HEK293T (cell line): Measurements from ENCODE around the gene CACNB3.

Experiments
- CTCF ChIA-PET: fragments of 350-600 bp; formaldehyde crosslinking; extraction: SDS; loops from one replicate; lab custom pipeline; 2021; ENCODE audit warnings: antibody characterized with exemption, inconsistent platforms; lab: Yijun Ruan, JAX
- POLR2A ChIA-PET: fragments of 350-600 bp; formaldehyde crosslinking; extraction: SDS; loops from one replicate; lab custom pipeline; 2020; ENCODE audit warnings: antibody characterized with exemption, inconsistent platforms; lab: Yijun Ruan, JAX
- DNase-seq: peaks from one replicate; pipeline ENCODE4 v3.0.0; 2012; ENCODE audit warnings: mixed read lengths; ENCODE audit errors: extremely low spot score
- ARNT ChIP-seq: fragments of 450-650 bp; IDR thresholded peaks from 2 replicates; pipeline ENCODE4 v1.6.1; 2017; ENCODE audit warnings: mild to moderate bottlenecking
- CTBP1 ChIP-seq: fragments of 450-650 bp; IDR thresholded peaks from 2 replicates; pipeline ENCODE4 v1.6.1; 2016; ENCODE audit warnings: borderline replicate concordance
- ELF4 ChIP-seq: fragments of 450-650 bp; IDR thresholded peaks from 2 replicates; pipeline ENCODE4 v1.6.1; 2017; ENCODE audit warnings: antibody characterized with exemption
- FOXA1 ChIP-seq: fragments of 450-650 bp; IDR thresholded peaks from 2 replicates; pipeline ENCODE4 v1.6.1; 2016; ENCODE audit warnings: mild to moderate bottlenecking
- FOXK2 ChIP-seq: fragments of 450-650 bp; IDR thresholded peaks from 2 replicates; pipeline ENCODE4 v1.6.1; 2016; ENCODE audit warnings: mild to moderate bottlenecking
- FOXM1 ChIP-seq: fragments of 450-650 bp; IDR thresholded peaks from 2 replicates; pipeline ENCODE4 v1.6.1; 2017; ENCODE audit warnings: mild to moderate bottlenecking, borderline replicate concordance
- HDGF ChIP-seq: fragments of 450-650 bp; IDR thresholded peaks from 2 replicates; pipeline ENCODE4 v1.6.1; 2017; ENCODE audit warnings: antibody characterized with exemption, borderline replicate concordance
- L3MBTL2 ChIP-seq: fragments of 450-650 bp; conservative IDR thresholded peaks from 2 replicates; pipeline ENCODE4 v1.6.1; 2016; ENCODE audit warnings: mild to moderate bottlenecking
- LEF1 ChIP-seq: fragments of 450-650 bp; IDR thresholded peaks from 2 replicates; pipeline ENCODE4 v1.6.1; 2017; ENCODE audit warnings: mild to moderate bottlenecking, borderline replicate concordance
- NFRKB ChIP-seq: fragments of 450-650 bp; IDR thresholded peaks from 2 replicates; pipeline ENCODE4 v1.6.1; 2016; ENCODE audit warnings: mild to moderate bottlenecking, moderate library complexity
- PKNOX1 ChIP-seq: fragments of 450-650 bp; IDR thresholded peaks from 2 replicates; pipeline ENCODE4 v1.6.1; 2016
- SP1 ChIP-seq: fragments of 450-650 bp; IDR thresholded peaks from 2 replicates; pipeline ENCODE4 v1.6.1; 2017
- SUZ12 ChIP-seq: fragments of 450-650 bp; IDR thresholded peaks from 2 replicates; pipeline ENCODE4 v1.6.1; 2016; ENCODE audit warnings: mild to moderate bottlenecking
- TARDBP ChIP-seq: fragments of 450-650 bp; IDR thresholded peaks from 2 replicates; pipeline ENCODE4 v1.6.1; 2016
- ZNF384 ChIP-seq: fragments of 450-650 bp; IDR thresholded peaks from 2 replicates; pipeline ENCODE4 v1.6.1; 2016

Gene CACNB3

GRCh38 chr12:48787791-48788523, 30.3 kb upstream of the CACNB3 start:
- CTCF ChIA-PET, result no interaction called here
- no peak for DNase-seq
- POLR2A ChIA-PET, result interaction anchor here (1.4 kb wide), 1 partner anchor 106 kb away, joined by 4 read pairs; the partner anchor contains the start of gene KANSL2
- TF ChIP-seq LEF1 (no peak), ELF4 (no peak), L3MBTL2 (no peak)

- no peak for DNase-seq
- ChIA-PET CTCF (interaction anchor here (0.6 to 1.6 kb wide), 3 partner anchors 26 to 92 kb away, joined by 3 to 7 read pairs (median 5); no protein-coding TSS in a partner anchor), POLR2A (interaction anchor here (0.6 to 2.0 kb wide), 12 partner anchors 9 to 106 kb away, joined by 3 to 6 read pairs (median 4); partner anchors contain the start of gene KANSL2)
- TF ChIP-seq FOXM1 (no peak), LEF1 (no peak), SUZ12 (no peak), ZNF384 (no peak), ARNT (no peak), CTBP1 (no peak)
Observed at GRCh38 chr12:48788524-48788853, 29.8 kb upstream of the CACNB3 start.

GRCh38 chr12:48788854-48789775, 29.2 kb upstream of the CACNB3 start, which contains the start of gene ADCY6:
Gene ADCY6 (minus strand): TSS chr12:48789089. CDS start chr12:48783434, 5,655 bp downstream.
- ChIA-PET CTCF (interaction anchor here (0.6 to 1.6 kb wide), 5 partner anchors 25 to 93 kb away, joined by 3 to 7 read pairs (median 3); no protein-coding TSS in a partner anchor), POLR2A (interaction anchor here (0.6 to 2.0 kb wide), 13 partner anchors 10 to 107 kb away, joined by 3 to 6 read pairs (median 4); partner anchors contain the start of gene KANSL2)
- TF ChIP-seq FOXM1, result no peak
- no peak for TF ChIP-seq HDGF
- TF ChIP-seq LEF1, result no peak
- TF ChIP-seq FOXK2, result no peak
- no peak for TF ChIP-seq ELF4
- no peak for TF ChIP-seq TARDBP
- no peak for TF ChIP-seq FOXA1
- no peak for TF ChIP-seq ZNF384
- no peak for TF ChIP-seq ARNT
- TF ChIP-seq SP1, result no peak
- TF ChIP-seq CTBP1, result no peak
- DNase-seq, result peak; percentile 68

- DNase-seq, result no peak
- TF ChIP-seq CTBP1 (no peak), ARNT (no peak), PKNOX1 (no peak), SUZ12 (no peak), ELF4 (no peak), L3MBTL2 (no peak), LEF1 (no peak), FOXA1 (no peak), NFRKB (no peak), ZNF384 (no peak), SP1 (no peak), TARDBP (no peak), HDGF (no peak)
- ChIA-PET POLR2A (interaction anchor here (1.6 to 2.0 kb wide), 4 partner anchors 24 to 43 kb away, joined by 4 to 6 read pairs (median 5); no protein-coding TSS in a partner anchor), CTCF (interaction anchor here (0.7 to 1.6 kb wide), 3 partner anchors 25 to 43 kb away, joined by 3 to 5 read pairs (median 3); no protein-coding TSS in a partner anchor)
Observed at GRCh38 chr12:48789858-48790326, 28.4 kb upstream of the CACNB3 start.

- no peak for DNase-seq
- TF ChIP-seq NFRKB (no peak), FOXA1 (no peak), HDGF (no peak), FOXM1 (no peak), LEF1 (no peak), ARNT (no peak), TARDBP (no peak)
- ChIA-PET POLR2A (no interaction called here), CTCF (interaction anchor here (0.6 to 4.2 kb wide), 2 partner anchors 40 to 284 kb away, joined by 5 to 42 read pairs; no protein-coding TSS in a partner anchor)
Observed at GRCh38 chr12:48793696-48794095, 24.6 kb upstream of the CACNB3 start.

GRCh38 chr12:48794870-48795269, 23.4 kb upstream of the CACNB3 start:
- no peak for TF ChIP-seq CTBP1
- TF ChIP-seq L3MBTL2, result no peak
- no peak for TF ChIP-seq HDGF
- TF ChIP-seq PKNOX1, result 0 out of 2 replicates have a peak, but pooled peaks have one; percentile 20
- no peak for TF ChIP-seq TARDBP
- no peak for TF ChIP-seq SUZ12
- POLR2A ChIA-PET, result interaction anchor here (1.0 to 1.5 kb wide), 4 partner anchors 20 to 113 kb away, joined by 3 to 5 read pairs (median 4); partner anchors contain the start of gene KANSL2
- CTCF ChIA-PET, result interaction anchor here (0.5 to 4.2 kb wide), 9 partner anchors 8 to 48 kb away, joined by 3 to 42 read pairs (median 4); no protein-coding TSS in a partner anchor
- DNase-seq, result no peak
